ENCODE data around the gene CSAG2.

CSAG2 gene

GRCh38 chrX:152674135-152674534 lies 34.9 kb downstream of the CSAG2 start:
- no peaks in the 10 kb centered on the region for H3K36me3 ChIP-seq (ENCODE audit: insufficient read depth, low read length)
- no peak overlapping the region for H3K9ac ChIP-seq (ENCODE audit: insufficient read length)
- no peak overlapping the region for H3K4me3 ChIP-seq
- no peaks in the 10 kb centered on the region for H3K9me3 ChIP-seq (ENCODE audit: low read depth, low read length)
- TF ChIP-seq FOXP2 (optimal IDR thresholded peaks at IDR 0.05; ENCODE audit: control extremely low read depth, extremely low read length, insufficient read depth) (no peak), POLR2AphosphoS5 (IDR thresholded peaks at IDR 0.05; ENCODE audit: borderline replicate concordance, low read depth, low read length) (no peak), EZH2 (IDR thresholded peaks at IDR 0.05) (no peak)
- no peak for DNase-seq (ENCODE audit: low read depth, low spot score)
- H3K27ac ChIP-seq: no peak overlapping the region

DNA sequence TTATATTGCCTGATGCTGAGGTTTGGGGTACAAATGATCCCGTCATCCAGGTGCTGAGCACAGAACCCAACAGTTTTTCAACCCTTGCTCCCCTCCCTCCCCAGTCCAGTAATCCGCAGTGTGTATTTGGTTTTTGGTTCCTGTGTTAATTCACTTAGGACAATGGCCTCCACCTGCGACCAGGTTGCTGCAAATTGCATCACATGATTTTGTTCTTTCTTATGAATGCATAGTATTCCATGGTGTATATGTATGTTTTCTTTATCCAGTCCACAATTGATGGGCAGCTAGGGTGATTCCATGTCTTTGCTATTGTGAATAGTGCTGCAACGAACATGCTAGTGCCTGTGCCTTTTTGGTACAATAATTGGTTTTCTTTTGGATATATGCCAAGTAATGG lies 46.0 kb downstream of the CSAG2 start:
- Histone ChIP-seq H3K36me3 (ENCODE audit: insufficient read depth, low read length) (no peaks in the 10 kb centered on the region), H3K9ac (ENCODE audit: insufficient read length) (no peak overlapping the region), H3K27ac (no peak overlapping the region), H3K4me3 (no peak overlapping the region), H3K9me3 (ENCODE audit: low read depth, low read length) (no peaks in the 10 kb centered on the region)
- no peak for DNase-seq (ENCODE audit: low read depth, low spot score)
- TF ChIP-seq POLR2AphosphoS5 (IDR thresholded peaks at IDR 0.05; ENCODE audit: borderline replicate concordance, low read depth, low read length): no peak
- TF ChIP-seq EZH2 (IDR thresholded peaks at IDR 0.05): no peak
- TF ChIP-seq FOXP2 (optimal IDR thresholded peaks at IDR 0.05; ENCODE audit: control extremely low read depth, extremely low read length, insufficient read depth): no peak

DNA sequence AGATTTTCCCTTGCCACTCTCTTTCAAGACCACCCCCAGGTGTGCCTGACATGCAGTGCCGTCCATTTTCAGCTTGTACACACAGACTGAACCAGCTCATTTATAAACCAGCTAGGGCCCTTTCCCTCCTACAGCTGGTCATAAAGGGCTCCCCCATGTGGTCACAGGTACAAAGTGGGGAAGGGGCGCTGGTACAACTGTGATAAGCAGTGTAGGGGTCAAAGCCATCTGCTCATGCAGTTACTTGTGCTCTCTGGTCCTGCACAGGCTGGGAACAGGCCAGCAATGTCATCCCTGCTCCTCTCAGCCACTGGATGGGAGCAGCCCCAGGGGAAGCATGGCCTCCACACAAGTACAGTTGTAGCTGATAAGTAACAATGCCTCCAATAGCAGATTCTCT lies 50.8 kb downstream of the CSAG2 start:
- Histone ChIP-seq H3K9me3 (ENCODE audit: low read depth, low read length) (no peaks in the 10 kb centered on the region), H3K4me3 (no peak overlapping the region), H3K36me3 (ENCODE audit: insufficient read depth, low read length) (no peaks in the 10 kb centered on the region), H3K9ac (ENCODE audit: insufficient read length) (no peak overlapping the region), H3K27ac (no peak overlapping the region)
- TF ChIP-seq EZH2 (IDR thresholded peaks at IDR 0.05): no peak
- TF ChIP-seq POLR2AphosphoS5 (IDR thresholded peaks at IDR 0.05; ENCODE audit: borderline replicate concordance, low read depth, low read length): no peak
- no peak for TF ChIP-seq FOXP2 (optimal IDR thresholded peaks at IDR 0.05; ENCODE audit: control extremely low read depth, extremely low read length, insufficient read depth)
- no peak for DNase-seq (ENCODE audit: low read depth, low spot score)

All from SK-N-MC (cell line).